ENCODE measurements around the gene FGGY. TPM values are rescaled to one million over a fixed set of nuclear protein-coding genes. Genes with fewer than 3 reads are reported as not detected.
"Not testable (repeated sequence)": the region's sequence is repeated elsewhere in the genome, so short reads cannot be mapped to it uniquely, and the experiment has no call there.

FGGY gene
- total RNA-seq, 1 donor = 24.6 TPM

DNA sequence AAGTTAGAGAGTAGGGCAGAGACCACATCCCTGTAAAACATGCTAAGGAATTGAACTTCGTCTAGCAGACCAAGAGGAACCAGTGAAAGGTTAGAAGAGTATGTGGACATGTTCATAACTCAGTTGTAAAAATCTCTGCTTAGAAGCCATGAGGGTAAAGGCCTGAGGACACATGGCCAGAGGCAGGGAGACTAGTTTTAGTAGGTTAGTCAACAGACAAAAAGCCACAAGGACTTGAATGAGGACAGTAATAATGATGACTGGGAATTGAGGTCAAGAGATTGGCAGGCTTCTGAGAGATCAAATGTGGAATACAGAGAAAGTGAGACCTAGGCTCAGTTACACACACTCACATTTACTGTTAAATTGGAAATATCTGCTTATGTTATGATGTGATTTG, 312.4 kb downstream of the FGGY start:
- Histone ChIP-seq H3K27ac (ENCODE audit: low read depth, low read length) (no peak overlapping the region), H3K4me3 (ENCODE audit: insufficient read depth, low read length) (no peak overlapping the region), H3K27me3 (ENCODE audit: insufficient read depth, low read length) (no peaks in the 10 kb centered on the region), H2AFZ (ENCODE audit: low read length) (no peak overlapping the region), H3K79me2 (ENCODE audit: insufficient read depth, low read length) (no peaks in the 10 kb centered on the region), H3K4me2 (ENCODE audit: insufficient read depth, low read length) (no peak overlapping the region), H3K36me3 (ENCODE audit: insufficient read depth, low read length) (no peaks in the 10 kb centered on the region), H3K9me3 (ENCODE audit: low read depth, low read length) (no peaks in the 10 kb centered on the region), H4K20me1 (ENCODE audit: insufficient read depth, low read length) (no peaks in the 10 kb centered on the region), H3K4me1 (ENCODE audit: insufficient read depth, low read length) (no peaks in the 10 kb centered on the region)
- TF ChIP-seq, protein P1, sequence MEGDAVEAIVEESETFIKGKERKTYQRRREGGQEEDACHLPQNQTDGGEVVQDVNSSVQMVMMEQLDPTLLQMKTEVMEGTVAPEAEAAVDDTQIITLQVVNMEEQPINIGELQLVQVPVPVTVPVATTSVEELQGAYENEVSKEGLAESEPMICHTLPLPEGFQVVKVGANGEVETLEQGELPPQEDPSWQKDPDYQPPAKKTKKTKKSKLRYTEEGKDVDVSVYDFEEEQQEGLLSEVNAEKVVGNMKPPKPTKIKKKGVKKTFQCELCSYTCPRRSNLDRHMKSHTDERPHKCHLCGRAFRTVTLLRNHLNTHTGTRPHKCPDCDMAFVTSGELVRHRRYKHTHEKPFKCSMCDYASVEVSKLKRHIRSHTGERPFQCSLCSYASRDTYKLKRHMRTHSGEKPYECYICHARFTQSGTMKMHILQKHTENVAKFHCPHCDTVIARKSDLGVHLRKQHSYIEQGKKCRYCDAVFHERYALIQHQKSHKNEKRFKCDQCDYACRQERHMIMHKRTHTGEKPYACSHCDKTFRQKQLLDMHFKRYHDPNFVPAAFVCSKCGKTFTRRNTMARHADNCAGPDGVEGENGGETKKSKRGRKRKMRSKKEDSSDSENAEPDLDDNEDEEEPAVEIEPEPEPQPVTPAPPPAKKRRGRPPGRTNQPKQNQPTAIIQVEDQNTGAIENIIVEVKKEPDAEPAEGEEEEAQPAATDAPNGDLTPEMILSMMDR (IDR thresholded peaks at IDR 0.05; ENCODE audit: extremely low read depth, low read depth, low read length) = no peak
- DNase-seq (ENCODE audit: insufficient read length, low spot score, missing footprints) = no peak

DNA sequence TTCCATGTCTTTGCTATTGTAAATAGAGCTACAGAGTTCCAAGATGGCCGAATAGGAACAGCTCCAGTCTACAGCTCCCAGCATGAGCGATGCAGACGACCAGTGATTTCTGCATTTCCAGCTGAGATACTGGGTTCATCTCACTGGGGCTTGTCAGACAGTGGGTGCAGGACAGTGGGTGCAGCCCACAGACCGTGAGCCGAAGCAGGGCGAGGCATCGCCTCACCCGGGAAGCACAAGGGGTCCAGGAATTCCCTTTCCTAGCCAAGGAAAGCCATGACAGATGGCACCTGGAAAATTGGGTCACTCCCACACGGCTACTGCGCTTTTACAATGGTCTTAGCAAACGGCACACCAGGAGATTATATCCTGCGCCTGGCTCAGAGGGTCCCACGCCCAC, 313.6 kb downstream of the FGGY start:
- H3K9me3 ChIP-seq (ENCODE audit: low read depth, low read length); H3K4me3 ChIP-seq (ENCODE audit: insufficient read depth, low read length): not testable (repeated sequence)

DNA sequence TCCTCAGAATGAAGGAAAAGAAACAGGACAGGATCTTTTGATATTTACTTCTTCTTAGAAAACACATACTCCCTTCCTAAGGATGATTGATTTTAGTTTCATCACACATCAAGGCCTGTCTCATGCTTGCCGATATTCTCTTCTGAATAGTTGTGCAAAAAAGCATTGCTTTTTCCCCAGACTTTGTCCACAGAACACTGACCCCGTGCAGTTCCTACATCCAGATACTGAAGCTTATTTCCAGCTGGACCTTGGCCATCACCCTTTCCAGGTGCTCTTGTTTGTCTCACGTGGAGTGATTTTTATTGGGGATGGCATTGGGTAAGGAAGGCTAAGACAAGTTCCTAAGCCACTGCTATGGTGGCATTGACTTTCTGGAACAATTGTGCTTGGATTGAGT, 320.5 kb downstream of the FGGY start:
- H2AFZ ChIP-seq (ENCODE audit: low read length) = no peak overlapping the region
- no peaks in the 10 kb centered on the region for H3K36me3 ChIP-seq (ENCODE audit: insufficient read depth, low read length)
- no peak for DNase-seq (ENCODE audit: insufficient read length, low spot score, missing footprints)
- TF ChIP-seq, protein P1 (IDR thresholded peaks at IDR 0.05; ENCODE audit: extremely low read depth, low read depth, low read length) = no peak
- no peaks in the 10 kb centered on the region for H3K4me1 ChIP-seq (ENCODE audit: insufficient read depth, low read length)
- H3K27me3 ChIP-seq (ENCODE audit: insufficient read depth, low read length) = no peaks in the 10 kb centered on the region
- H4K20me1 ChIP-seq (ENCODE audit: insufficient read depth, low read length) = no peaks in the 10 kb centered on the region
- H3K4me3 ChIP-seq (ENCODE audit: insufficient read depth, low read length) = no peak overlapping the region
- no peaks in the 10 kb centered on the region for H3K9me3 ChIP-seq (ENCODE audit: low read depth, low read length)
- H3K79me2 ChIP-seq (ENCODE audit: insufficient read depth, low read length) = no peaks in the 10 kb centered on the region
- no peak overlapping the region for H3K27ac ChIP-seq (ENCODE audit: low read depth, low read length)
- H3K4me2 ChIP-seq (ENCODE audit: insufficient read depth, low read length) = no peak overlapping the region

More for the DNA sequence above, 313.6 kb downstream of the FGGY start:
- not testable (repeated sequence) for H3K27ac ChIP-seq (ENCODE audit: low read depth, low read length); H3K36me3 ChIP-seq (ENCODE audit: insufficient read depth, low read length); H2AFZ ChIP-seq (ENCODE audit: low read length); H4K20me1 ChIP-seq (ENCODE audit: insufficient read depth, low read length); H3K4me1 ChIP-seq (ENCODE audit: insufficient read depth, low read length); DNase-seq (ENCODE audit: insufficient read length, low spot score, missing footprints); H3K4me2 ChIP-seq (ENCODE audit: insufficient read depth, low read length); H3K27me3 ChIP-seq (ENCODE audit: insufficient read depth, low read length); H3K79me2 ChIP-seq (ENCODE audit: insufficient read depth, low read length)

DNA sequence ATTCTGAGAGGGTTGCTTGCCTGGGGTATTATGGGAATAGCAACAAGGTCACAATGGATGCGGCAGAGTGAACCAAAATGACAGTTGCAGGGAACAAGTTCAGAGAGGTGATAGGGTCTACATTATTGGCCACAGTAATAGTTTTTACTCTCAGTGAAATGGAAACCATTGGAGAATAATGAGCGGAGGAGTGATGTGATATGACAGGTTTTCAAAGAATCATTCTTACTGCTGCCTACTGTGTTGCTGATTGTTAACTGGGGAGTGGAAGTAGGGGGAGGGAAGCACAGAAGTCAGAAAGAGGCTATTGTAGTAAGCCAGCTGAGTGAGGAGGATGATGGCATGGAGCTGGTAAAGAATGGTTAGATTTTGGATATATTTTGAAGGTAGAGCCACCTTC, 322.7 kb downstream of the FGGY start:
- H3K27me3 ChIP-seq (ENCODE audit: insufficient read depth, low read length) = no peaks in the 10 kb centered on the region
- no peaks in the 10 kb centered on the region for H3K4me1 ChIP-seq (ENCODE audit: insufficient read depth, low read length)
- no peak overlapping the region for H3K4me2 ChIP-seq (ENCODE audit: insufficient read depth, low read length)
- no peaks in the 10 kb centered on the region for H3K9me3 ChIP-seq (ENCODE audit: low read depth, low read length)
- H4K20me1 ChIP-seq (ENCODE audit: insufficient read depth, low read length) = no peaks in the 10 kb centered on the region
- H3K4me3 ChIP-seq (ENCODE audit: insufficient read depth, low read length) = no peak overlapping the region
- H2AFZ ChIP-seq (ENCODE audit: low read length) = no peak overlapping the region
- DNase-seq (ENCODE audit: insufficient read length, low spot score, missing footprints) = no peak
- H3K27ac ChIP-seq (ENCODE audit: low read depth, low read length) = no peak overlapping the region
- no peaks in the 10 kb centered on the region for H3K79me2 ChIP-seq (ENCODE audit: insufficient read depth, low read length)
- no peaks in the 10 kb centered on the region for H3K36me3 ChIP-seq (ENCODE audit: insufficient read depth, low read length)
- TF ChIP-seq, protein P1 (IDR thresholded peaks at IDR 0.05; ENCODE audit: extremely low read depth, low read depth, low read length) = no peak

Data from osteoblast (primary cell).